Measurements from ENCODE around the gene IGSF21. TPM values are rescaled to one million over a fixed set of nuclear protein-coding genes. Genes with fewer than 3 reads are reported as not detected.

The IGSF21 gene
- total RNA-seq, 1 donor from 2014 or later: not detected

DNA sequence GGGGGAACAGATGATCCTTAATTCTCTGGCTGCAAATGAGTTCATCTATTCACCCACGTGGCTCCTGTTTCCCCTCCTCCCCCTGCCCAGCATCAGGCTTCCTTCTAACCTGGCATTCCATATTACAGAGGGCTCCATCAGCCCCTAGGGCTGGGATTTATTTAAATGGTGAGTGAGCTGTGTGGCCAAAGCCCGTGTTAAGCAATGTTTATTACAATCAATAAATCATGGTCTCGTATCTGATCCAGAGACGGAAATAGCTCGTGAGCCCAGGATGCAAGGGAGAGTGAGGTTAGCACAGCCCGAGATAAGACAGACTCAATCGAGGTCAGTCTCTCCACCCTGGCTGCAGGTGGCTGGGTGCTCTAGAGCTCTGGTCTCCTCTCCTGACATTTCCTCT, 43.1 kb upstream of the IGSF21 start:
- Mint-ChIP-seq H3K4me1 (no peaks in the 10 kb centered on the region), H3K27me3 (ENCODE audit: low read depth) (peaks cover 74% of the 10 kb centered on the region), H3K36me3 (no peaks in the 10 kb centered on the region), H3K4me3 (no peak overlapping the region), H3K27ac (no peak overlapping the region), H3K9me3 (peaks cover 6% of the 10 kb centered on the region)
- no peak for DNase-seq (ENCODE audit: low spot score in 2 of 2, unreplicated experiment in 2 of 2)
- TF ChIP-seq, protein P1, sequence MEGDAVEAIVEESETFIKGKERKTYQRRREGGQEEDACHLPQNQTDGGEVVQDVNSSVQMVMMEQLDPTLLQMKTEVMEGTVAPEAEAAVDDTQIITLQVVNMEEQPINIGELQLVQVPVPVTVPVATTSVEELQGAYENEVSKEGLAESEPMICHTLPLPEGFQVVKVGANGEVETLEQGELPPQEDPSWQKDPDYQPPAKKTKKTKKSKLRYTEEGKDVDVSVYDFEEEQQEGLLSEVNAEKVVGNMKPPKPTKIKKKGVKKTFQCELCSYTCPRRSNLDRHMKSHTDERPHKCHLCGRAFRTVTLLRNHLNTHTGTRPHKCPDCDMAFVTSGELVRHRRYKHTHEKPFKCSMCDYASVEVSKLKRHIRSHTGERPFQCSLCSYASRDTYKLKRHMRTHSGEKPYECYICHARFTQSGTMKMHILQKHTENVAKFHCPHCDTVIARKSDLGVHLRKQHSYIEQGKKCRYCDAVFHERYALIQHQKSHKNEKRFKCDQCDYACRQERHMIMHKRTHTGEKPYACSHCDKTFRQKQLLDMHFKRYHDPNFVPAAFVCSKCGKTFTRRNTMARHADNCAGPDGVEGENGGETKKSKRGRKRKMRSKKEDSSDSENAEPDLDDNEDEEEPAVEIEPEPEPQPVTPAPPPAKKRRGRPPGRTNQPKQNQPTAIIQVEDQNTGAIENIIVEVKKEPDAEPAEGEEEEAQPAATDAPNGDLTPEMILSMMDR (IDR thresholded peaks at IDR 0.05; ENCODE audit: unreplicated experiment): no peak

- Mint-ChIP-seq H3K4me1 (no peaks in the 10 kb centered on the region), H3K4me3 (no peak overlapping the region), H3K27ac (no peak overlapping the region), H3K9me3 (peaks cover 6% of the 10 kb centered on the region), H3K27me3 (ENCODE audit: low read depth) (peaks cover 78% of the 10 kb centered on the region), H3K36me3 (no peaks in the 10 kb centered on the region)
- no peak for DNase-seq (ENCODE audit: low spot score in 2 of 2, unreplicated experiment in 2 of 2)
- TF ChIP-seq, protein P1 (IDR thresholded peaks at IDR 0.05; ENCODE audit: unreplicated experiment): no peak
Observed at GRCh38 chr1:18066576-18066975, 41.0 kb upstream of the IGSF21 start.

- Mint-ChIP-seq H3K9me3 (no peaks in the 10 kb centered on the region), H3K4me1 (no peaks in the 10 kb centered on the region), H3K27me3 (ENCODE audit: low read depth) (peaks cover 83% of the 10 kb centered on the region), H3K27ac (no peak overlapping the region), H3K4me3 (no peak overlapping the region), H3K36me3 (no peaks in the 10 kb centered on the region)
- no peak for DNase-seq (ENCODE audit: low spot score in 2 of 2, unreplicated experiment in 2 of 2)
- TF ChIP-seq, protein P1 (IDR thresholded peaks at IDR 0.05; ENCODE audit: unreplicated experiment): no peak
Observed at GRCh38 chr1:18069903-18070302, 37.7 kb upstream of the IGSF21 start.

DNA sequence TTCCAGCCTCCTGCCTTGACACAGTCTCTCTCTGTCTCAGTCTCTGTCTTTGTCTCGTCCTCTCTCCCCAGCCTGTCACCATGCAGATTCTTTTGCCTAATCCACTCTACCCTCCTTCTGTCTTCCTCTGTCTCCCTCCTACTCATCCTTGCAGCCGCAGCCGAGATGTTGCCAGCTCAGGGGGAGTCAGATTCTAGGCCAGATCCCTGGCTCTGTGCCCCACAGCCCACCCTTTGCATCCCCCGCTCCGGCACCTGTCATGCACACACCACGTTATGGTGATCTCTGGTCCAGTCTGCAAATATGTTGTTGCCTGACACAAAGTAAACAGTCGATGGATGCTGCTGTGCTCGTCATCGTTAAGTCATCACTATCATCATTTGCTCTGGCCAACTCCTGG, 35.5 kb upstream of the IGSF21 start:
- H3K36me3 Mint-ChIP-seq: no peaks in the 10 kb centered on the region

DNA sequence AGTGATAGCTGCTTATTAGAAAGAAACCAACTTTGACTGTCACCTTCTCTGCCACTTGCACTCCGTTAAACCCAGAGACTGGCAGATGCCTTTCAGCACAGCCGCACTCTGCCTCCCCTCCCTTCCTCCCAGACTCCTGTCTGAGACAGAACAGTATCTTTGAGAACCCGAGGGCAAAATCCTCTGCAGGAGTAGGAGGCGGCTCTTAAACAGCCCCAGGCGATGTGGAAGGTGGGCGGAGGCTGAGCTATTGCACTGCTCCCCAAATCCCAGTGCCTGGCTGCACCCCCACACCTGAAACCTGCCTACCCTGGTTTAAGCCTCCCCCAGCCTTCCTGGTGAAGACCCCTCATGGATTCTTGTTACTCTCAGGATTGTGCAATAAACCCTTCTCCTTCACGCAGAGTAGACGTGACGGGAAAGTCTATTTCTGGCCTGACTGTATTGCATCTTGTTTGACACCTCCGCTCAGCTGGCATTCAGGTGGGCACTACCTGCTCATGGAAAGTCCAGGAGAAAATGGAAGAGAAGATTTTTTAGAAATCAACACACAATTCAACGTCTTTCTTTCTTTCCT, 34.4 kb upstream of the IGSF21 start:
- no peaks in the 10 kb centered on the region for H3K36me3 Mint-ChIP-seq
- no peaks in the 10 kb centered on the region for H3K9me3 Mint-ChIP-seq
- H3K4me3 Mint-ChIP-seq: no peak overlapping the region
- DNase-seq (ENCODE audit: low spot score in 2 of 2, unreplicated experiment in 2 of 2): no peak
- no peak overlapping the region for H3K27ac Mint-ChIP-seq
- no peaks in the 10 kb centered on the region for H3K4me1 Mint-ChIP-seq
- TF ChIP-seq, protein P1 (IDR thresholded peaks at IDR 0.05; ENCODE audit: unreplicated experiment): no peak
- H3K27me3 Mint-ChIP-seq (ENCODE audit: low read depth): peaks cover 78% of the 10 kb centered on the region

More for the DNA sequence above, 35.5 kb upstream of the IGSF21 start:
- peaks cover 81% of the 10 kb centered on the region for H3K27me3 Mint-ChIP-seq (ENCODE audit: low read depth)
- TF ChIP-seq, protein P1 (IDR thresholded peaks at IDR 0.05; ENCODE audit: unreplicated experiment): no peak
- no peaks in the 10 kb centered on the region for H3K4me1 Mint-ChIP-seq
- no peak for DNase-seq (ENCODE audit: low spot score in 2 of 2, unreplicated experiment in 2 of 2)
- no peak overlapping the region for H3K4me3 Mint-ChIP-seq
- H3K27ac Mint-ChIP-seq: no peak overlapping the region
- no peaks in the 10 kb centered on the region for H3K9me3 Mint-ChIP-seq
